Suppressor macrophage (primary cell): ENCODE measurements around the gene CEMIP2.

Source experiments
- DNase-seq, 4 experiments: peaks; one replicate each; pipeline ENCODE4 v3.0.0-alpha.2; 2020 to 2022

Gene CEMIP2

GRCh38 chr9:71637375-71637774 lies 130.9 kb downstream of the CEMIP2 start:
- no peak for DNase-seq

- DNase-seq: peak in 2 of 4 experiments; percentile 10 to 16
Observed at GRCh38 chr9:71636143-71636839, 132.0 kb downstream of the CEMIP2 start.

- DNase-seq: no peak
Observed at GRCh38 chr9:71634752-71635151, 133.6 kb downstream of the CEMIP2 start.
